Keratinocyte (primary cell): ENCODE results near the gene ZSCAN23.

Experiments
- EZH2 ChIP-seq: IDR thresholded peaks from one replicate; pipeline ENCODE4 v1.6.1; 2012; ENCODE audit warnings: inconsistent platforms, mild to moderate bottlenecking, low read length, moderate library complexity
- TF ChIP-seq, protein P1 (sequence below), 3 experiments: IDR thresholded peaks in 1 of 3; conservative IDR thresholded peaks in 1 of 3; optimal IDR thresholded peaks in 1 of 3; 2 replicates in 2 of 3; 3 replicates in 1 of 3; pipeline versions ENCODE3 to v1.5.1; 2011; ENCODE audit warnings: low read length in 3 of 3, mild to moderate bottlenecking in 3 of 3, moderate library complexity in 2 of 3, control low read depth in 1 of 3, inconsistent platforms in 1 of 3; ENCODE audit not compliant: insufficient read depth in 2 of 3; ENCODE audit errors: extremely low read depth in 1 of 3

DNA sequence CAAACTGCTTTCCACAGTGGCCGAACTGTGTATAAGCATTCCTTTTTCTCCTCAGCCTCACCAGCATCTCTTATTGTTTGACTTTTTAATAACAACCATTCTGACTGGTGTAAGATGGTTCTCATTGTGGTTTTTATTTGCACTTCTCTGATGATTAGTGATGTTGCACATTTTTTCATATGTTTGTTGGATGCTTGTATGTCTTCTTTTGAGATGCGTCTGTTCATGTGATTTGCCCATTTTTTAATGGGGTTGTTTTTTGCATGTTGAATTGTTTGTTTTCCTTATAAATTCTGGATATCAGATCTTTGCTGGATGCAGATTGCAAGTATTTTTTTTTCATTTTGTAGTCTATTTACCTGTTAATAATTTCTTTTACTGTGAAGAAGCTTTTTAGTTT is 32.5 kb downstream of the ZSCAN23 start:
- TF ChIP-seq, protein P1, sequence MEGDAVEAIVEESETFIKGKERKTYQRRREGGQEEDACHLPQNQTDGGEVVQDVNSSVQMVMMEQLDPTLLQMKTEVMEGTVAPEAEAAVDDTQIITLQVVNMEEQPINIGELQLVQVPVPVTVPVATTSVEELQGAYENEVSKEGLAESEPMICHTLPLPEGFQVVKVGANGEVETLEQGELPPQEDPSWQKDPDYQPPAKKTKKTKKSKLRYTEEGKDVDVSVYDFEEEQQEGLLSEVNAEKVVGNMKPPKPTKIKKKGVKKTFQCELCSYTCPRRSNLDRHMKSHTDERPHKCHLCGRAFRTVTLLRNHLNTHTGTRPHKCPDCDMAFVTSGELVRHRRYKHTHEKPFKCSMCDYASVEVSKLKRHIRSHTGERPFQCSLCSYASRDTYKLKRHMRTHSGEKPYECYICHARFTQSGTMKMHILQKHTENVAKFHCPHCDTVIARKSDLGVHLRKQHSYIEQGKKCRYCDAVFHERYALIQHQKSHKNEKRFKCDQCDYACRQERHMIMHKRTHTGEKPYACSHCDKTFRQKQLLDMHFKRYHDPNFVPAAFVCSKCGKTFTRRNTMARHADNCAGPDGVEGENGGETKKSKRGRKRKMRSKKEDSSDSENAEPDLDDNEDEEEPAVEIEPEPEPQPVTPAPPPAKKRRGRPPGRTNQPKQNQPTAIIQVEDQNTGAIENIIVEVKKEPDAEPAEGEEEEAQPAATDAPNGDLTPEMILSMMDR (optimal IDR thresholded peaks at IDR 0.05 in 1 of 3, IDR thresholded peaks at IDR 0.05 in 1 of 3, conservative IDR thresholded peaks at IDR 0.05 in 1 of 3; ENCODE audit: extremely low read depth in 1 of 3, insufficient read depth in 2 of 3, low read length in 3 of 3): no peak
- no peak for TF ChIP-seq EZH2
